Measurements from ENCODE around the gene ARMC5. TPM values are rescaled to one million over a fixed set of nuclear protein-coding genes. Genes with fewer than 3 reads are reported as not detected.

ARMC5 gene, protein sequence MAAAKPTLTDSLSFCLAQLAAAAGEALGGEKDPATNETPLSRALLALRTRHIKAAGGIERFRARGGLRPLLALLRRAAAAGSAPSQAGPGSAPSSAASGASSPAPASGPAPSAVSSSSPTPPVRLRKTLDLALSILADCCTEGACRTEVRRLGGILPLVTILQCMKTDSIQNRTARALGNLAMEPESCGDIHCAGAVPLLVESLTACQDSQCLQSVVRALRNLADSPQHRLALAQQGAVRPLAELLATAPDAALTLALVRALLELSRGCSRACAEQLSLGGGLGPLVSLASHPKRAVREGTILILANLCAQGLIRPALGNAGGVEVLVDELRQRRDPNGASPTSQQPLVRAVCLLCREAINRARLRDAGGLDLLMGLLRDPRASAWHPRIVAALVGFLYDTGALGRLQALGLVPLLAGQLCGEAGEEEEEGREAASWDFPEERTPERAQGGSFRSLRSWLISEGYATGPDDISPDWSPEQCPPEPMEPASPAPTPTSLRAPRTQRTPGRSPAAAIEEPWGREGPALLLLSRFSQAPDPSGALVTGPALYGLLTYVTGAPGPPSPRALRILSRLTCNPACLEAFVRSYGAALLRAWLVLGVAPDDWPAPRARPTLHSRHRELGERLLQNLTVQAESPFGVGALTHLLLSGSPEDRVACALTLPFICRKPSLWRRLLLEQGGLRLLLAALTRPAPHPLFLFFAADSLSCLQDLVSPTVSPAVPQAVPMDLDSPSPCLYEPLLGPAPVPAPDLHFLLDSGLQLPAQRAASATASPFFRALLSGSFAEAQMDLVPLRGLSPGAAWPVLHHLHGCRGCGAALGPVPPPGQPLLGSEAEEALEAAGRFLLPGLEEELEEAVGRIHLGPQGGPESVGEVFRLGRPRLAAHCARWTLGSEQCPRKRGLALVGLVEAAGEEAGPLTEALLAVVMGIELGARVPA
- 14.6 TPM for polyA plus RNA-seq (2012; ENCODE audit: insufficient read length, low read depth)

DNA sequence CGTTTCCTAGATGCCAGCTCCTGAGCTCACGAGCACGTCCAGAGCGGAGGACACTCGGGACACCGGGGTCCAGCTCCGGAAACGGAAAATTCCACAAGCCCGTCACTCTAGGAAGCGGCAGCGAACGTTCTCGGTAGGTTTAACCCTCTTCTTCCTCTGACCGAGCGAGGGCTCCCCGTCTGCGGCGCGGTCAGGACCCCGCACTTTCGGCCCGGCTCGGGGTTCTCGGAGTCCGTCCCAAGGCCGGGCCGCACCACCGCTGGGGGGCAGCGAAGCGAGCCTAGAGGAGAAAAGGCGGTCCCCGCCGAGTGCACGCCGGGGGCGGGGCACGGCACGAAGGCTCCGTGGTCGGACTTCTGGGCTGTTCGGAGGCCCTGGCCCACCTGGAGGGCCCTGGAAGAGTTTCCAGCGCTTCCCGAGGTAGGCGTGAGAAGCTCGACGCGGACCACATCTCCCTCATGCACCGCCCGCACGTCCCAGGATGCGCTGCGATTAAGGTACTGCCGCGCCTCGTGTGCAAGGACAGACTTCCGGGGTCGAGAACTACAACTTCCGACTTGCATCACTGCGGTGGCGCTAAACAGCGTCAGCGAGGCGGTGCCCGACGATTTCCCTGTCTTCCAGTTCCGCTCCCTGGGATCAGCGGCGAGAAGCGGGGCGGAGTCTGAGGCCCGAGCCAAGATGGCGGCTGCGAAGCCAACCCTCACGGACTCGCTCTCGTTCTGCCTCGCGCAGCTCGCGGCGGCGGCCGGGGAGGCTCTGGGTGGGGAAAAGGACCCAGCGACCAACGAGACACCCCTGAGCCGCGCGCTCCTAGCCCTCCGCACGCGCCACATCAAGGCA lies at the start of gene ARMC5:
Gene ARMC5 (plus strand): TSS at position 658 of the 843 bp plus-strand sequence. CDS start 24 bp downstream, at position 682.
- TF ChIP-seq POLR2AphosphoS5 (IDR thresholded peaks at IDR 0.05; ENCODE audit: low read depth, low read length), result peak; percentile 53
- peak; percentile 57 for TF ChIP-seq TAF1 (IDR thresholded peaks at IDR 0.05; ENCODE audit: borderline replicate concordance, insufficient read depth, low read length)
- no peak for TF ChIP-seq FOXP2 (optimal IDR thresholded peaks at IDR 0.05; ENCODE audit: borderline replicate concordance, extremely low read depth, extremely low read length, insufficient read depth)
- TF ChIP-seq, protein P1, sequence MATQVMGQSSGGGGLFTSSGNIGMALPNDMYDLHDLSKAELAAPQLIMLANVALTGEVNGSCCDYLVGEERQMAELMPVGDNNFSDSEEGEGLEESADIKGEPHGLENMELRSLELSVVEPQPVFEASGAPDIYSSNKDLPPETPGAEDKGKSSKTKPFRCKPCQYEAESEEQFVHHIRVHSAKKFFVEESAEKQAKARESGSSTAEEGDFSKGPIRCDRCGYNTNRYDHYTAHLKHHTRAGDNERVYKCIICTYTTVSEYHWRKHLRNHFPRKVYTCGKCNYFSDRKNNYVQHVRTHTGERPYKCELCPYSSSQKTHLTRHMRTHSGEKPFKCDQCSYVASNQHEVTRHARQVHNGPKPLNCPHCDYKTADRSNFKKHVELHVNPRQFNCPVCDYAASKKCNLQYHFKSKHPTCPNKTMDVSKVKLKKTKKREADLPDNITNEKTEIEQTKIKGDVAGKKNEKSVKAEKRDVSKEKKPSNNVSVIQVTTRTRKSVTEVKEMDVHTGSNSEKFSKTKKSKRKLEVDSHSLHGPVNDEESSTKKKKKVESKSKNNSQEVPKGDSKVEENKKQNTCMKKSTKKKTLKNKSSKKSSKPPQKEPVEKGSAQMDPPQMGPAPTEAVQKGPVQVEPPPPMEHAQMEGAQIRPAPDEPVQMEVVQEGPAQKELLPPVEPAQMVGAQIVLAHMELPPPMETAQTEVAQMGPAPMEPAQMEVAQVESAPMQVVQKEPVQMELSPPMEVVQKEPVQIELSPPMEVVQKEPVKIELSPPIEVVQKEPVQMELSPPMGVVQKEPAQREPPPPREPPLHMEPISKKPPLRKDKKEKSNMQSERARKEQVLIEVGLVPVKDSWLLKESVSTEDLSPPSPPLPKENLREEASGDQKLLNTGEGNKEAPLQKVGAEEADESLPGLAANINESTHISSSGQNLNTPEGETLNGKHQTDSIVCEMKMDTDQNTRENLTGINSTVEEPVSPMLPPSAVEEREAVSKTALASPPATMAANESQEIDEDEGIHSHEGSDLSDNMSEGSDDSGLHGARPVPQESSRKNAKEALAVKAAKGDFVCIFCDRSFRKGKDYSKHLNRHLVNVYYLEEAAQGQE (IDR thresholded peaks at IDR 0.05; ENCODE audit: insufficient read depth in 1 of 2, low read depth in 2 of 2, low read length in 2 of 2), result no peak
- no peak for TF ChIP-seq SIN3A (IDR thresholded peaks at IDR 0.05; ENCODE audit: borderline replicate concordance, insufficient read depth, low read length)

DNA sequence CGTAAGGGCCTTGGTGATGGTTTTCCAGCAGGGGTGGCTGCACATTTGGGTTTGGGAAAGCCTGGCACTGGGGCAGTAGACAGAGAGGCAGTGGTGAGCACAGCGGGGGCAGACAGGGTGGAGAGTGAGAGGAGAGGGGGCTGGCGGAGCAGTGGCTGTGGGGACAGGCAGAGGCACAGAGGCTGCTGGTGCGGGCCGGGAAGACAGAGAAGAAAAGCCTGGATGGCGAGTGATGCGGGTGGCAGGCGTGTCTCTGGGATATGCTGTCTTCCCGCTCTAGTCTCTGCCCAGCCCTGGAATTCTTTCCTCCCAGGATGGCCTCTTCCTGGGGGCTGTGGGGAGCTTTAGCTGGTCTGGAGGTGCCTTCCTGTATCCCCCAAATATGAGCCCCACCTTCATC lies 49.2 kb upstream of the ARMC5 start:
- TF ChIP-seq, protein P1 (IDR thresholded peaks at IDR 0.05; ENCODE audit: insufficient read depth in 1 of 2, low read depth in 2 of 2, low read length in 2 of 2), result no peak
- TF ChIP-seq SIN3A (IDR thresholded peaks at IDR 0.05; ENCODE audit: borderline replicate concordance, insufficient read depth, low read length), result no peak
- no peak for TF ChIP-seq FOXP2 (optimal IDR thresholded peaks at IDR 0.05; ENCODE audit: borderline replicate concordance, extremely low read depth, extremely low read length, insufficient read depth)
- TF ChIP-seq TAF1 (IDR thresholded peaks at IDR 0.05; ENCODE audit: borderline replicate concordance, insufficient read depth, low read length), result no peak
- no peak for TF ChIP-seq POLR2AphosphoS5 (IDR thresholded peaks at IDR 0.05; ENCODE audit: low read depth, low read length)

DNA sequence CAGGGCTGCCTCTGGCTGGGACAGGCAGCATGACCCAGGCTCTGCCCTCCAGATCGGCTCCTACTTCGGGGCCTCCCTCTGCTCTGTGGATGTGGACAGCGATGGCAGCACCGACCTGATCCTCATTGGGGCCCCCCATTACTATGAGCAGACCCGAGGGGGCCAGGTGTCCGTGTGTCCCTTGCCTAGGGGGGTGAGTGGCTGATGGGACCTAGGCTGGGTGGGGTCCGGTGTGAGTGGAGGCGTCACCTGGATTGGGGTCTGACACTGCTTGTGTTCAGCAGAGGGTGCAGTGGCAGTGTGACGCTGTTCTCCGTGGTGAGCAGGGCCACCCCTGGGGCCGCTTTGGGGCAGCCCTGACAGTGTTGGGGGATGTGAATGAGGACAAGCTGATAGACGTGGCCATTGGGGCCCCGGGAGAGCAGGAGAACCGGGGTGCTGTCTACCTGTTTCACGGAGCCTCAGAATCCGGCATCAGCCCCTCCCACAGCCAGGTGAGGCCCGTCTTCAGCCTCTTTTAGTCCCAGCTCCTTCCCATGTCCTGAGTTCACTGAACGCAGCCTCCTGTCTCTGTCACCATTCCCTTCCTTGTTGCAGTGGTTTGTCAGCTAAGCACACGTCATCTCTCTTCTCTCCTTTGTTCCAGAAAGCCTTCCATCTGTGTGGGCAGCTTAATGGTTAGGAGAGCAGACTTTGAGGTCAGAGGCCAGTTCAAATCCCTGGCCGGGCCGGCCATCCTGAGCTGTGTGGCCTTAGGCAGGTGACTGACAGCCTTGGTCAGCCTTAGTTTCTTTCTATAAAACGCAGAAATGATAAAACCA lies 48.1 kb upstream of the ARMC5 start:
- TF ChIP-seq TAF1 (IDR thresholded peaks at IDR 0.05; ENCODE audit: borderline replicate concordance, insufficient read depth, low read length) (no peak), SIN3A (IDR thresholded peaks at IDR 0.05; ENCODE audit: borderline replicate concordance, insufficient read depth, low read length) (no peak)

DNA sequence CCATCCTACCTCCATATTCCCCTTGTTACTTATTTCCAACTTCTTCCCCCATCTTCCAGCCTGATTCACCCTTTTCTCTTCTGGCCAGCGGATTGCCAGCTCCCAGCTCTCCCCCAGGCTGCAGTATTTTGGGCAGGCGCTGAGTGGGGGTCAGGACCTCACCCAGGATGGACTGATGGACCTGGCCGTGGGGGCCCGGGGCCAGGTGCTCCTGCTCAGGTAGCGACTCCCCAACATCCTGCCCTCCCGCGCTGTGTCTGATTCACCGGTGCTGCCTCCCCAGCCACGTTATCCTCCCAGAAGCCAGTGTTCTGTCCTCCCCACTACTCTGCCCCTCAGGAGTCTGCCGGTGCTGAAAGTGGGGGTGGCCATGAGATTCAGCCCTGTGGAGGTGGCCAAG lies 46.6 kb upstream of the ARMC5 start:
- TF ChIP-seq TAF1 (IDR thresholded peaks at IDR 0.05; ENCODE audit: borderline replicate concordance, insufficient read depth, low read length), result no peak
- no peak for TF ChIP-seq FOXP2 (optimal IDR thresholded peaks at IDR 0.05; ENCODE audit: borderline replicate concordance, extremely low read depth, extremely low read length, insufficient read depth)

DNA sequence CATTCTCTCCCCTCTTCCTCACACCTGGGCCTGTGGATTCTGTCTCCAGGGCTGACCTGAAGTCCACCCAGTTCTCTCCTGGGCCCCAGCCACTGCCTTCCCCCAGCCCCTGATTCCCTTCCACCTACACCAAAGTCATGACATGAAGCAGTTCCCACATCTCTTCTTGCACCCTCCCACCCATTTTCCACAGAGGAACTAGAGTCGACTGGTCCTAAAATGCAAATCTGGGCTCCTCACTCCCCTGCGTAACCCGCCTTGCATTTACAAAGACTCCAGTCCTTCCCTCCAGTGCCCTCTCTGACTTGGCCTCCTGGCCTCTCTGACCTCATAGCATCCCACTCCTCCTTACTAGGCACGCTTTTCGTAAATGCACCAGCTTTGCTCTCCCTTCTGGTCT lies 45.9 kb upstream of the ARMC5 start:
- TF ChIP-seq FOXP2 (optimal IDR thresholded peaks at IDR 0.05; ENCODE audit: borderline replicate concordance, extremely low read depth, extremely low read length, insufficient read depth), result no peak
- no peak for TF ChIP-seq SIN3A (IDR thresholded peaks at IDR 0.05; ENCODE audit: borderline replicate concordance, insufficient read depth, low read length)
- no peak for TF ChIP-seq TAF1 (IDR thresholded peaks at IDR 0.05; ENCODE audit: borderline replicate concordance, insufficient read depth, low read length)
- no peak for TF ChIP-seq POLR2AphosphoS5 (IDR thresholded peaks at IDR 0.05; ENCODE audit: low read depth, low read length)
- TF ChIP-seq, protein P1 (IDR thresholded peaks at IDR 0.05; ENCODE audit: insufficient read depth in 1 of 2, low read depth in 2 of 2, low read length in 2 of 2), result no peak

Data from PFSK-1 (cell line).